Thyroid gland (tissue), 4 donors: Measurements from ENCODE around the gene UGT8.

Experiments
- CTCF ChIP-seq, 6 experiments: fragments of 200-600 bp in 3 of 6; fragments of 450-650 bp in 3 of 6; sonication (generic) in 3 of 6; IDR thresholded peaks; one replicate each; pipeline ENCODE4 v1.5.1; 2016 to 2019; ENCODE audit warnings: antibody characterized with exemption in 6 of 6, mild to moderate bottlenecking in 2 of 6, inconsistent platforms in 1 of 6, moderate library complexity in 1 of 6
- POLR2A ChIP-seq, 2 donors: fragments of 450-650 bp; IDR thresholded peaks; one replicate each; pipeline ENCODE4 v1.6.1; 2017; ENCODE audit warnings: antibody characterized with exemption in 2 of 2, mild to moderate bottlenecking in 2 of 2, moderate library complexity in 1 of 2

- no peak for TF ChIP-seq CTCF (IDR thresholded peaks at IDR 0.05)
- TF ChIP-seq POLR2A (IDR thresholded peaks at IDR 0.05) = no peak
Measured at GRCh38 chr4:114668577-114668976, 70.0 kb downstream of the UGT8 start.
